ENCODE results near the gene LARP4B.

The LARP4B gene

DNA sequence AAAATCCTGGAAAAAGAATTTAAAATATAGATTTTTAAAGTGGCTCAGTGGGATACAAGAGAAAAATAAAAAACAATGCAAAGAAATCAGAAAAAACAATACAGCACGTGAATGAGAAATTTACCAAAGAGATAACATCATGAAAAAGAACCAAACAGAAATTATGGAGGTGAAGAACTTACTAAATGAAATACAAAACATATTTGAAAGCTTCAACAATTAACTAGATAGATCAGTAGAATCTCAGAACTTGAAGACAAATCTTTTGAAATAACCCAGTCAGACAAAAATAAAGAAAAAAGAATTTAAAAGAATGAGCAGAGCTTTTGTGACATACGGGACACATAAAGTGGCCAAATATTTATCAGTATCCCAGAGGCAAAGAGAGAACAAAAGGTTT is 170.9 kb downstream of the LARP4B start:
- no peak for DNase-seq

DNA sequence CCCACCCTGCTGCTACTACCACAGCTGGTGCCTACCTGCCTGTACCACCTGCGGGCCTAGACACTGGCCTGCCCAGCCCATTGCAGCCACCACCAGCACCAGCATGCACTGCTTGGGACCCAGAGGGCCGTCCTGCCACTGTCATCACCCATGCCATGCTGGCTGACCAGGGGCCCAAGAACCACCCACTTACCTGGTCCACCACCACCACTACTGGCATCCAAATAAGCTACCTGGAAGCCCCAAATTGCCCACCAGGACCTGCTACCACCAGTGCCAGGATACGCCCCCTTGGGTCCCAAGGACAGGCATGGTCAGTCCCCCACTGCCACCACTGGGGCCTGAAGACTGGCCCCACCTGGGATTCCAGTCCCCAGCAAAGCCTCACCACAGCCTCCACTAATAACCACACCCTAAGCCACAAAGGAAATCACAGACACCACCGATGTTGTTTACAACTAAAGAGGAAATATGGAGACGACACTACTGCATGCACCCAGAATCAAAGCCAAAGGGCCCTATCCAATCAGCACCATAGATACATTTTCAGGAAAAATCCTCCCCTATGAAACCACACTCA is 171.5 kb downstream of the LARP4B start:
- DNase-seq = no peak
